Nephron (organoid): ENCODE results near the gene NDUFAB1.

Experiments used
- H3K27ac Mint-ChIP-seq, 3 experiments: 2 replicates each; pipeline ENCODE4 v1.8.0; 2020; ENCODE audit warnings: mixed read lengths in 3 of 3, mild to moderate bottlenecking in 2 of 3, moderate library complexity in 1 of 3
- H3K27me3 Mint-ChIP-seq: 2 replicates; pipeline ENCODE4 v1.8.0; 2021; ENCODE audit warnings: low read depth, mild to moderate bottlenecking, moderate library complexity, mixed read lengths
- H3K36me3 Mint-ChIP-seq: 2 replicates; pipeline ENCODE4 v1.8.0; 2020; ENCODE audit warnings: low read depth, mixed read lengths
- H3K4me1 Mint-ChIP-seq: 2 replicates; pipeline ENCODE4 v1.8.0; 2020; ENCODE audit warnings: mixed read lengths
- H3K4me3 Mint-ChIP-seq, 3 experiments: 2 replicates each; pipeline ENCODE4 v1.8.0; 2020; ENCODE audit warnings: mild to moderate bottlenecking in 3 of 3, mixed read lengths in 3 of 3, moderate library complexity in 2 of 3
- H3K9me3 Mint-ChIP-seq: 2 replicates; pipeline ENCODE4 v1.8.0; 2020; ENCODE audit warnings: mixed read lengths
- CTCF ChIP-seq, 3 experiments: fragments of 200-600 bp; sonication (generic); IDR thresholded peaks; one replicate each; pipeline ENCODE4 v1.5.0; 2021; ENCODE audit warnings: antibody characterized with exemption in 3 of 3; ENCODE audit not compliant: unreplicated experiment in 3 of 3

NDUFAB1 gene

GRCh38 chr16:23580391-23580790, 15.7 kb downstream of the NDUFAB1 start:
- H3K27ac Mint-ChIP-seq, result no peak overlapping the region
- H3K4me3 Mint-ChIP-seq, result no peak overlapping the region
- H3K9me3 Mint-ChIP-seq, result no peaks in the 10 kb centered on the region
- no peak for TF ChIP-seq CTCF (IDR thresholded peaks at IDR 0.05; ENCODE audit: unreplicated experiment in 3 of 3)
- H3K27me3 Mint-ChIP-seq, result no peaks in the 10 kb centered on the region
- no peaks in the 10 kb centered on the region for H3K4me1 Mint-ChIP-seq
- H3K36me3 Mint-ChIP-seq, result peaks cover 50% of the 10 kb centered on the region

GRCh38 chr16:23579371-23579770, 16.7 kb downstream of the NDUFAB1 start:
- no peak overlapping the region for H3K4me3 Mint-ChIP-seq
- no peak for TF ChIP-seq CTCF (IDR thresholded peaks at IDR 0.05; ENCODE audit: unreplicated experiment in 3 of 3)
- H3K4me1 Mint-ChIP-seq, result no peaks in the 10 kb centered on the region
- H3K27me3 Mint-ChIP-seq, result no peaks in the 10 kb centered on the region
- H3K27ac Mint-ChIP-seq, result no peak overlapping the region
- H3K9me3 Mint-ChIP-seq, result no peaks in the 10 kb centered on the region
- peaks cover 50% of the 10 kb centered on the region for H3K36me3 Mint-ChIP-seq

DNA sequence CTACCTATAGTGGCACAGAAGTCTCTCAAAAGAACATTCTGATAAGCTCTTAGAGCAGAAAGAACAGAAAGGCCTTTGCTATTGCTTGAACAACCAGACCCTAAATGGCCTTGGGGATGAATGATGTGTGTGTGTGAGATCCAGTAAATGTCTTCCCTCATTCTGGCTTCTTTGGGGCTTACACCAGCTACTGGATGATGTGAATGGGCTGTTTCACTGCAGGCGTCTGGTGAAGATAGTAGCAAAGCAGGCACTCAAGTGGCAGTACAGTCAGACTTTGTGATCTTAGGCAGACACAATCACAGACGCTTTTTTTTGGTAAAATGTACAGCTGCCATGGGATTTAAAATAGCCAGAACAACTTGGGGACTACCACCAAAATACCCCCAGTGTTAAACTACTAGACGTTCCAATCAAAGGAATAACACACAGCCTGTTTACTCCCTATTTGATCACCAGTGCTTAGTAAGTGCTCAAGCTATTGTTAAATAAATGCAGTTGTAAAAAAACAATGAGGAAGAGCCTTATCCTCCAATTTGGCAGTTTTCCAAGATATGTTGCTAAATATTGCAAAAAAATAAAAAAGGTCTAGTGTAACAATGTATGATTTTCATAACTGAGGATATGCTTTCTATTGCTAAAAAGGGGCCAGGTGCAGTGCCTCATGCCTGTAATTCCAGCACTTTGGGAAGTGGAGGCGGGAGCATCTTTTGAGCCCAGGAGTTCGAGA, 17.9 kb downstream of the NDUFAB1 start:
- TF ChIP-seq CTCF (IDR thresholded peaks at IDR 0.05; ENCODE audit: unreplicated experiment in 3 of 3), result no peak
- H3K27me3 Mint-ChIP-seq, result no peaks in the 10 kb centered on the region
- H3K9me3 Mint-ChIP-seq, result no peaks in the 10 kb centered on the region
- no peak overlapping the region for H3K27ac Mint-ChIP-seq
- no peak overlapping the region for H3K4me3 Mint-ChIP-seq
- H3K4me1 Mint-ChIP-seq, result no peaks in the 10 kb centered on the region
- peaks cover 56% of the 10 kb centered on the region for H3K36me3 Mint-ChIP-seq

- TF ChIP-seq CTCF (IDR thresholded peaks at IDR 0.05; ENCODE audit: unreplicated experiment in 3 of 3), result no peak
- H3K9me3 Mint-ChIP-seq, result no peaks in the 10 kb centered on the region
- H3K27ac Mint-ChIP-seq, result no peak overlapping the region
- H3K4me1 Mint-ChIP-seq, result no peaks in the 10 kb centered on the region
- H3K36me3 Mint-ChIP-seq, result peaks cover 58% of the 10 kb centered on the region
- no peak overlapping the region for H3K4me3 Mint-ChIP-seq
- no peaks in the 10 kb centered on the region for H3K27me3 Mint-ChIP-seq
Measured at GRCh38 chr16:23577493-23577892, 18.6 kb downstream of the NDUFAB1 start.

- Mint-ChIP-seq H3K36me3 (peaks cover 66% of the 10 kb centered on the region), H3K27ac (no peak overlapping the region), H3K4me3 (no peak overlapping the region), H3K4me1 (no peaks in the 10 kb centered on the region), H3K27me3 (no peaks in the 10 kb centered on the region), H3K9me3 (no peaks in the 10 kb centered on the region)
- no peak for TF ChIP-seq CTCF (IDR thresholded peaks at IDR 0.05; ENCODE audit: unreplicated experiment in 3 of 3)
Measured at GRCh38 chr16:23575834-23576233, 20.3 kb downstream of the NDUFAB1 start.

DNA sequence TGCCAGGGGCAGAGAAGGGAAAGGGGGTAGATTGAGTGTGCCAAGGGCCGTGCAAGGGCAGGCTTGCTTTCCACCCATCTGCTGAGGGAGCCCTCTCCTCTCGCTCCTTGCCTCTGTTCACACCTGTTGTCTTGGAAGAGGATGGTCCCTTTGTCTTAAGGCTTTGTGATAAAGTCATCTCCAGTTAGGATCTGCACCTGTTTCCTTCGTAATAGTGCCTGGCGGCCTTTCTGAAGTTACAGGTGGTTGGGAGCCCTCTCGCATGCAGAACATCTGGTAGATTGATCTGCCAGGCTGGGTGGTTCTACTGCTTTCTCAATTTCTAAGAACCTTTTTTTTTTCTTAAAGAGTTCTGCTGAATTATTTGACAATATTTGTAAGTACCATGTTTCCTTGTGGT, 22.3 kb downstream of the NDUFAB1 start:
- H3K9me3 Mint-ChIP-seq, result no peaks in the 10 kb centered on the region
- H3K27ac Mint-ChIP-seq, result no peak overlapping the region
- H3K36me3 Mint-ChIP-seq, result peaks cover 65% of the 10 kb centered on the region
- H3K4me3 Mint-ChIP-seq, result no peak overlapping the region
- H3K4me1 Mint-ChIP-seq, result no peaks in the 10 kb centered on the region
- no peak for TF ChIP-seq CTCF (IDR thresholded peaks at IDR 0.05; ENCODE audit: unreplicated experiment in 3 of 3)
- H3K27me3 Mint-ChIP-seq, result no peaks in the 10 kb centered on the region
